Sciatic nerve (tissue), 2 donors: ENCODE data around the gene ARRDC1. TPM values are rescaled to one million over a fixed set of nuclear protein-coding genes. Genes with fewer than 3 reads are reported as not detected.
A peak's percentile ranks its signal among the peaks of the same experiment; 100 is the strongest.
"Not testable (repeated sequence)": the region's sequence is repeated elsewhere in the genome, so short reads cannot be mapped to it uniquely, and the experiment has no call there.

ENCODE experiments used
- ATAC-seq: fragments of 200-7000 bp; cut with Tn5 transposase; one replicate; pipeline ENCODE4 v1.9.1; 2020; ENCODE audit warnings: mild to moderate bottlenecking, moderate library complexity
- DNase-seq: peaks from one replicate; pipeline ENCODE4 v3.0.0-alpha.2; 2020; ENCODE audit warnings: low spot score
- intact Hi-C: fragments of 100-400 bp; cut with DNase I; formaldehyde crosslinking; loops from one replicate; pipeline ENCODE4 v1.14.2; 2022
- total RNA-seq: library from RNA; stranded (reverse); fragmentation: NEBNext Ultra II Directional; extraction: Animal tissue kit (Norgen Biotek cat#: 25700); gene quantifications from one replicate; pipeline ENCODE4 v1.2.1, GENCODE V29; 2021
- donor health status: DM: no; HTN: no; CAD: no.
- donor health status: DM: no; HTN: no; CAD: no.

Gene ARRDC1
- 30.6 TPM for total RNA-seq

- DNase-seq: peak; percentile 95
- intact Hi-C loops: loop anchor here (1.0 kb wide), 1 partner anchor 24 kb away; no protein-coding TSS in a partner anchor
- ATAC-seq: peak; percentile 89
These were observed at the start of gene ARRDC1 for GRCh38 chr9:137605121-137606004. ARRDC1 (plus strand) TSS chr9:137605686; CDS start chr9:137605718, 32 bp downstream.

- ATAC-seq: no peak
- DNase-seq: no peak
- intact Hi-C loops: no loop called here
These were observed 49.2 kb upstream of the ARRDC1 start for GRCh38 chr9:137556069-137556838.

- ATAC-seq (no peak), DNase-seq (no peak)
- intact Hi-C loops: no loop called here
These were observed 47.4 kb upstream of the ARRDC1 start for GRCh38 chr9:137558127-137558526.

GRCh38 chr9:137564134-137564533 lies 41.4 kb upstream of the ARRDC1 start:
- intact Hi-C loops: no loop called here
- ATAC-seq (no peak), DNase-seq (no peak)

- intact Hi-C loops: no loop called here
- no peak for ATAC-seq
These were observed 40.6 kb upstream of the ARRDC1 start for GRCh38 chr9:137564817-137565411.

GRCh38 chr9:137568445-137568844 lies 37.0 kb upstream of the ARRDC1 start:
- intact Hi-C loops, ATAC-seq, DNase-seq: not testable (repeated sequence)

More at GRCh38 chr9:137564817-137565411, 40.6 kb upstream of the ARRDC1 start:
- no peak for DNase-seq

GRCh38 chr9:137569609-137570203 lies 35.8 kb upstream of the ARRDC1 start:
- ATAC-seq (no peak), DNase-seq (no peak)
- intact Hi-C loops: no loop called here

- intact Hi-C loops: no loop called here
- DNase-seq (no peak), ATAC-seq (no peak)
These were observed 34.9 kb upstream of the ARRDC1 start for GRCh38 chr9:137570566-137570965.

- DNase-seq: no peak
- no peak for ATAC-seq
- intact Hi-C loops: no loop called here
These were observed 31.3 kb upstream of the ARRDC1 start for GRCh38 chr9:137574192-137574591.

- intact Hi-C loops: no loop called here
- ATAC-seq (no peak), DNase-seq (no peak)
These were observed 30.1 kb upstream of the ARRDC1 start for GRCh38 chr9:137575364-137575715.

- ATAC-seq (no peak), DNase-seq (no peak)
- intact Hi-C loops: no loop called here
These were observed 29.6 kb upstream of the ARRDC1 start for GRCh38 chr9:137575716-137576411.

GRCh38 chr9:137578518-137579258 lies 26.8 kb upstream of the ARRDC1 start, which contains the start of gene DPH7:
DPH7 (minus strand) TSS chr9:137578925; CDS start chr9:137578777, 148 bp downstream.
- DNase-seq (peak; percentile 98), ATAC-seq (peak; percentile 97)
- intact Hi-C loops: no loop called here

GRCh38 chr9:137579259-137579604 lies 26.3 kb upstream of the ARRDC1 start:
- ATAC-seq (no peak), DNase-seq (no peak)
- intact Hi-C loops: no loop called here

GRCh38 chr9:137580209-137580953 lies 25.1 kb upstream of the ARRDC1 start:
- no peak for ATAC-seq

GRCh38 chr9:137580954-137581322 lies 24.5 kb upstream of the ARRDC1 start:
- ATAC-seq (no peak), DNase-seq (no peak)
- intact Hi-C loops: no loop called here

More at GRCh38 chr9:137580209-137580953, 25.1 kb upstream of the ARRDC1 start:
- intact Hi-C loops: no loop called here
- no peak for DNase-seq

GRCh38 chr9:137581361-137582285 lies 23.9 kb upstream of the ARRDC1 start:
- intact Hi-C loops: no loop called here
- DNase-seq (no peak), ATAC-seq (no peak)
